HuH-7 (cell line): ENCODE measurements around the gene ARHGAP5.

Experiments used
- DNase-seq: peaks from one replicate; pipeline ENCODE4 v3.0.0; 2011; ENCODE audit warnings: low spot score

Gene ARHGAP5

GRCh38 chr14:32171469-32171868 lies 94.4 kb downstream of the ARHGAP5 start:
- no peak for DNase-seq

GRCh38 chr14:32183151-32184058 lies 106.3 kb downstream of the ARHGAP5 start:
- DNase-seq: no peak

- DNase-seq: no peak
Observed at GRCh38 chr14:32185097-32185496, 108.0 kb downstream of the ARHGAP5 start.

- DNase-seq: no peak
Observed at GRCh38 chr14:32186248-32186647, 109.1 kb downstream of the ARHGAP5 start.

- no peak for DNase-seq
Observed at GRCh38 chr14:32189811-32190210, 112.7 kb downstream of the ARHGAP5 start.

- no peak for DNase-seq
Observed at GRCh38 chr14:32190673-32191072, 113.6 kb downstream of the ARHGAP5 start.

- no peak for DNase-seq
Observed at GRCh38 chr14:32192712-32193373, 115.7 kb downstream of the ARHGAP5 start.

GRCh38 chr14:32193532-32193931 lies 116.4 kb downstream of the ARHGAP5 start:
- DNase-seq: no peak

GRCh38 chr14:32195636-32196035 lies 118.5 kb downstream of the ARHGAP5 start:
- no peak for DNase-seq

GRCh38 chr14:32197919-32198318 lies 120.8 kb downstream of the ARHGAP5 start:
- no peak for DNase-seq

- DNase-seq: no peak
Observed at GRCh38 chr14:32200368-32201192, 123.5 kb downstream of the ARHGAP5 start.

GRCh38 chr14:32201193-32201815 lies 124.2 kb downstream of the ARHGAP5 start:
- peak; percentile 99 for DNase-seq

GRCh38 chr14:32201816-32202490 lies 124.8 kb downstream of the ARHGAP5 start, which contains the start of gene RNU6-7:
Gene RNU6-7 (plus strand): TSS chr14:32202045.
- peak; percentile 59 for DNase-seq

GRCh38 chr14:32202491-32202997 lies 125.4 kb downstream of the ARHGAP5 start:
- DNase-seq: peak; percentile 30

- DNase-seq: peak; percentile 99
Observed at GRCh38 chr14:32202998-32203882, 126.1 kb downstream of the ARHGAP5 start, which contains the start of gene RNU6-8. Gene RNU6-8 (minus strand): TSS chr14:32203269.

GRCh38 chr14:32203928-32204357 lies 126.8 kb downstream of the ARHGAP5 start:
- DNase-seq: no peak

GRCh38 chr14:32205554-32205953 lies 128.4 kb downstream of the ARHGAP5 start:
- DNase-seq: no peak

GRCh38 chr14:32205984-32206383 lies 128.9 kb downstream of the ARHGAP5 start:
- DNase-seq: no peak

- no peak for DNase-seq
Observed at GRCh38 chr14:32206552-32206951, 129.4 kb downstream of the ARHGAP5 start.

- DNase-seq: no peak
Observed at GRCh38 chr14:32208490-32208889, 131.4 kb downstream of the ARHGAP5 start.
